Measurements from ENCODE around the gene LOC128125822.
A peak's percentile ranks its signal among the peaks of the same experiment; 100 is the strongest.
"Not testable (repeated sequence)": the region's sequence is repeated elsewhere in the genome, so short reads cannot be mapped to it uniquely, and the experiment has no call there.

Gene LOC128125822

GRCh38 chr6:63572044-63572746 lies at the start of gene LOC128125822, which contains the start of gene PTP4A1:
TSS of gene LOC128125822 (plus strand) at chr6:63572480.
TSS of gene PTP4A1 (plus strand) at chr6:63572480. CDS start at chr6:63576881, 4,401 bp downstream.
- DNase-seq (ENCODE audit: low read depth in 1 of 2, low spot score in 1 of 2), result peak; percentile 93 to 94

- DNase-seq (ENCODE audit: low read depth in 1 of 2, low spot score in 1 of 2), result not testable (repeated sequence)
These were observed 49.4 kb upstream of the LOC128125822 start for GRCh38 chr6:63522911-63523287.

GRCh38 chr6:63523630-63524029 lies 48.6 kb upstream of the LOC128125822 start:
- DNase-seq (ENCODE audit: low read depth in 1 of 2, low spot score in 1 of 2), result no peak

GRCh38 chr6:63525186-63525878 lies 46.9 kb upstream of the LOC128125822 start:
- DNase-seq (ENCODE audit: low read depth in 1 of 2, low spot score in 1 of 2), result no peak

- no peak for DNase-seq (ENCODE audit: low read depth in 1 of 2, low spot score in 1 of 2)
These were observed 45.3 kb upstream of the LOC128125822 start for GRCh38 chr6:63526931-63527330.

GRCh38 chr6:63527658-63528514 lies 44.4 kb upstream of the LOC128125822 start:
- no peak for DNase-seq (ENCODE audit: low read depth in 1 of 2, low spot score in 1 of 2)

GRCh38 chr6:63529498-63529897 lies 42.8 kb upstream of the LOC128125822 start:
- no peak for DNase-seq (ENCODE audit: low read depth in 1 of 2, low spot score in 1 of 2)

GRCh38 chr6:63530182-63530581 lies 42.1 kb upstream of the LOC128125822 start:
- DNase-seq (ENCODE audit: low read depth in 1 of 2, low spot score in 1 of 2), result no peak

- DNase-seq (ENCODE audit: low read depth in 1 of 2, low spot score in 1 of 2), result no peak
These were observed 41.3 kb upstream of the LOC128125822 start for GRCh38 chr6:63530991-63531390.

GRCh38 chr6:63533026-63533425 lies 39.3 kb upstream of the LOC128125822 start:
- no peak for DNase-seq (ENCODE audit: low read depth in 1 of 2, low spot score in 1 of 2)

GRCh38 chr6:63533952-63534351 lies 38.3 kb upstream of the LOC128125822 start:
- no peak for DNase-seq (ENCODE audit: low read depth in 1 of 2, low spot score in 1 of 2)

GRCh38 chr6:63537201-63537958 lies 34.9 kb upstream of the LOC128125822 start:
- no peak for DNase-seq (ENCODE audit: low read depth in 1 of 2, low spot score in 1 of 2)

- no peak for DNase-seq (ENCODE audit: low read depth in 1 of 2, low spot score in 1 of 2)
These were observed 34.4 kb upstream of the LOC128125822 start for GRCh38 chr6:63537959-63538300.

- no peak for DNase-seq (ENCODE audit: low read depth in 1 of 2, low spot score in 1 of 2)
These were observed 33.7 kb upstream of the LOC128125822 start for GRCh38 chr6:63538550-63538949.

GRCh38 chr6:63543001-63543400 lies 29.3 kb upstream of the LOC128125822 start:
- no peak for DNase-seq (ENCODE audit: low read depth in 1 of 2, low spot score in 1 of 2)

- no peak for DNase-seq (ENCODE audit: low read depth in 1 of 2, low spot score in 1 of 2)
These were observed 28.3 kb upstream of the LOC128125822 start for GRCh38 chr6:63543982-63544381.

- DNase-seq (ENCODE audit: low read depth in 1 of 2, low spot score in 1 of 2), result no peak
These were observed 26.0 kb upstream of the LOC128125822 start for GRCh38 chr6:63546236-63546635.

- no peak for DNase-seq (ENCODE audit: low read depth in 1 of 2, low spot score in 1 of 2)
These were observed 25.6 kb upstream of the LOC128125822 start for GRCh38 chr6:63546697-63547096.

- no peak for DNase-seq (ENCODE audit: low read depth in 1 of 2, low spot score in 1 of 2)
These were observed 23.2 kb upstream of the LOC128125822 start for GRCh38 chr6:63549076-63549475.

GRCh38 chr6:63553208-63553607 lies 19.1 kb upstream of the LOC128125822 start:
- no peak for DNase-seq (ENCODE audit: low read depth in 1 of 2, low spot score in 1 of 2)

- no peak for DNase-seq (ENCODE audit: low read depth in 1 of 2, low spot score in 1 of 2)
These were observed 18.4 kb upstream of the LOC128125822 start for GRCh38 chr6:63553900-63554299.
